ENCODE data around the gene EYA2.

Gene EYA2

DNA sequence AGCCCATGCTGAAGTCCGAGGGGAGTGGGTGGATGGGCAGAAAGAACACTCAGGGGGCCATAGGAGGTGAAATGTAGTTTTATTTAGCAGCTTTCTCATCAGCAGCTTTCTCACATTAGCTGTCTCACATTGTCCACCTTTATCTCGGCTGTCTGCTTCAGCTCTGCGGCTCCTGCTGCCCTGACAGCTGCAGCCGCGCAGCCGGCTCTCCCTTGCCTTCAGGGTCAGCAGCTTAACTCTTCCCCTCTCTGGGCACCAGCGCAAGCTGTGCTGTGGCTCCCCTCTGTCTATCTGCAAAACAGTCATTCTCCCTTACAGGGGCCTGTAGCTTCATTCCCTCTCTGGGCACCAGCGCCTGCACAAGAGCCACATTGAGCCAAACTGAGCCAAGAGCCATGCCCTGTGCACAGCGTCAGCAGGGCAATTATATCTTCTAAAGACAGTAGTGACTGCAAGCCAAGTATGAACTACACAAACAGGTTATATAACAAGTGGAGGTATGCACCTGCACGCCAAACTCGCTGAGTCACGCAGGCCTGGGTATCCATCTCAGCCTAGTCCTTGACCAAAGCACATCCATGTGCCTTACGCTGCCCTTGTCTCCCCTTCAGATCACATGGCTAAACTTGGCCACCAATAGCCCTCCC, 198.8 kb downstream of the EYA2 start:
- no peak overlapping the region for H3K4me3 ChIP-seq (ENCODE audit: low read length, poor library complexity, severe bottlenecking)
- no peaks in the 10 kb centered on the region for H3K9me3 ChIP-seq (ENCODE audit: insufficient read depth, low read depth, low read length)
- H2AFZ ChIP-seq (ENCODE audit: low read length): no peak overlapping the region
- H4K20me1 ChIP-seq (ENCODE audit: insufficient read depth, low read length, poor library complexity, severe bottlenecking): no peaks in the 10 kb centered on the region
- H3K4me1 ChIP-seq (ENCODE audit: insufficient read depth, low read length, poor library complexity, severe bottlenecking): no peaks in the 10 kb centered on the region
- H3K27me3 ChIP-seq (ENCODE audit: insufficient read depth, low read length, poor library complexity, severe bottlenecking): no peaks in the 10 kb centered on the region
- no peaks in the 10 kb centered on the region for H3K36me3 ChIP-seq (ENCODE audit: insufficient read depth, low read length)
- no peak overlapping the region for H3K4me2 ChIP-seq (ENCODE audit: low read depth, low read length, poor library complexity, severe bottlenecking)
- H3K9ac ChIP-seq (ENCODE audit: low read depth, low read length, poor library complexity, severe bottlenecking): no peak overlapping the region
- no peaks in the 10 kb centered on the region for H3K79me2 ChIP-seq (ENCODE audit: insufficient read depth, low read length)
- H3K9me2 ChIP-seq (replicated peaks; ENCODE audit: low read depth, low read length): no peaks in the 10 kb centered on the region
- no peaks in the 10 kb centered on the region for H3F3A ChIP-seq (ENCODE audit: low read depth)
- TF ChIP-seq EZH2phosphoT487 (IDR thresholded peaks at IDR 0.05; ENCODE audit: borderline replicate concordance): no peak
- TF ChIP-seq, protein P1, sequence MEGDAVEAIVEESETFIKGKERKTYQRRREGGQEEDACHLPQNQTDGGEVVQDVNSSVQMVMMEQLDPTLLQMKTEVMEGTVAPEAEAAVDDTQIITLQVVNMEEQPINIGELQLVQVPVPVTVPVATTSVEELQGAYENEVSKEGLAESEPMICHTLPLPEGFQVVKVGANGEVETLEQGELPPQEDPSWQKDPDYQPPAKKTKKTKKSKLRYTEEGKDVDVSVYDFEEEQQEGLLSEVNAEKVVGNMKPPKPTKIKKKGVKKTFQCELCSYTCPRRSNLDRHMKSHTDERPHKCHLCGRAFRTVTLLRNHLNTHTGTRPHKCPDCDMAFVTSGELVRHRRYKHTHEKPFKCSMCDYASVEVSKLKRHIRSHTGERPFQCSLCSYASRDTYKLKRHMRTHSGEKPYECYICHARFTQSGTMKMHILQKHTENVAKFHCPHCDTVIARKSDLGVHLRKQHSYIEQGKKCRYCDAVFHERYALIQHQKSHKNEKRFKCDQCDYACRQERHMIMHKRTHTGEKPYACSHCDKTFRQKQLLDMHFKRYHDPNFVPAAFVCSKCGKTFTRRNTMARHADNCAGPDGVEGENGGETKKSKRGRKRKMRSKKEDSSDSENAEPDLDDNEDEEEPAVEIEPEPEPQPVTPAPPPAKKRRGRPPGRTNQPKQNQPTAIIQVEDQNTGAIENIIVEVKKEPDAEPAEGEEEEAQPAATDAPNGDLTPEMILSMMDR (conservative IDR thresholded peaks at IDR 0.05; ENCODE audit: low read length): no peak

DNA sequence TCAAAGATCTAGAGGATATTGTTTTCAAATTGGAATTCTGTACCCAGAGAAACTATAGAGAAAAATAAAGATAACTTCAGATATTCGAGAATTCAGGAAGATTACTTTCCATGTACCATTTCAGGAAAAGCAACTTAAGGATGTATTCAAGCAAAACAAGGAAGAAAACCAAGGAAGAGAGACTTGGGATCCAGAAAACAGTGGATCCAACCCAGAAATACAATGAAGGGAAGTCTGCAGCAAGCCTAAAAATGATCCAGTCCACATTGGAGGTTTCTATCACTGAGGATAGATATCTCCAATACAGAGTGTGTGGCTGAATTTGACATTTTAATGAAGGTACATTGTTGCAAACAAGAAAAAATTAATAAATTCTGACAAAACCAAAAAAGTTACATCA, 201.0 kb downstream of the EYA2 start:
- no peaks in the 10 kb centered on the region for H3K9me2 ChIP-seq (replicated peaks; ENCODE audit: low read depth, low read length)
- TF ChIP-seq, protein P1 (conservative IDR thresholded peaks at IDR 0.05; ENCODE audit: low read length): no peak
- TF ChIP-seq EZH2phosphoT487 (IDR thresholded peaks at IDR 0.05; ENCODE audit: borderline replicate concordance): no peak

DNA sequence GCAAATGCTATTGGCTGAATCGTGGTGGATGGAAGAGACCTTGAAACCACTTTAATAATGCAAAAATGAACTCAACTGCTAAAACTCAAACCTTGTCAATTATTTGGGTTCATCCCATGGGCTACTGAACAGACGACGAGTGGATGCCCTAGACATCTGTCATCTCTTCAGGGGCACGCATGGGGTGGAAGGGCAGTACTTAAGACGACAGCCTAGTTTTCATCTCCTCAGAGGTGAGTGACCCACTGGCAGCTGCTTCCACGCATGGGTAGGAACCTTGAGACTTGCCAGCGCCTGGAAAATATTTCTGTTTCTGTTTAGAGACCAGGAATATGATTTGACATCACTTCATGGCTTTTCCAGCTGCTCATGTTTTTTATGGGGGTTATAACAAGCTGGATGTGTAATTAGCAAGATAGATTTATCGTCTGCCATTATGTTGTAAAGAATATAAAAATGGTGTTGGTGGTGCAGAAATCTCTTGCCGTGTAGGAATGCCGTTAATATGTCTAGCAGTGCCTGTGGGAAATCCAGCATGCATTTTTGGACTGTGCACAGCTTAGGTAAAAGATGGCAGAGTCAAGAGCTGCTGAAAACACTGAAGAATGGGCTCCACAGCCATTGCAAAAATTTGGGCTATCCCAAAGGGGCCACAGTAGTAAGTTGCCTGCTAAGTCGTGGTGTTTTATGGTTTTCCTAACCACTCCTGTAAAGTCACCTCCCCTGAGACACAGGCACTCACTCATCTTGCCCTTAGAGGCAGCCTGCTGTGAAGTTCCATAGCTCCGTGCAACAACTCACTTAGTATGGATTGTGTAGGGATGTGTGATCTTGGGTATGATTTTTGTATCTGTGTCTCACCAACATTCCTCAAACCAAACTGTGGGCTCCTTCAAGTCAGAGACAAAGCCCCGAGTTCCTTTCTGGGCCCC, 203.3 kb downstream of the EYA2 start:
- H3K4me1 ChIP-seq (ENCODE audit: insufficient read depth, low read length, poor library complexity, severe bottlenecking): no peaks in the 10 kb centered on the region
- H3K36me3 ChIP-seq (ENCODE audit: insufficient read depth, low read length): no peaks in the 10 kb centered on the region
- no peak overlapping the region for H3K9ac ChIP-seq (ENCODE audit: low read depth, low read length, poor library complexity, severe bottlenecking)
- TF ChIP-seq, protein P1 (conservative IDR thresholded peaks at IDR 0.05; ENCODE audit: low read length): no peak
- TF ChIP-seq EZH2phosphoT487 (IDR thresholded peaks at IDR 0.05; ENCODE audit: borderline replicate concordance): no peak
- H3F3A ChIP-seq (ENCODE audit: low read depth): no peaks in the 10 kb centered on the region
- H2AFZ ChIP-seq (ENCODE audit: low read length): no peak overlapping the region
- H4K20me1 ChIP-seq (ENCODE audit: insufficient read depth, low read length, poor library complexity, severe bottlenecking): no peaks in the 10 kb centered on the region
- no peaks in the 10 kb centered on the region for H3K79me2 ChIP-seq (ENCODE audit: insufficient read depth, low read length)
- H3K9me2 ChIP-seq (replicated peaks; ENCODE audit: low read depth, low read length): no peaks in the 10 kb centered on the region
- no peak overlapping the region for H3K4me3 ChIP-seq (ENCODE audit: low read length, poor library complexity, severe bottlenecking)
- no peak overlapping the region for H3K4me2 ChIP-seq (ENCODE audit: low read depth, low read length, poor library complexity, severe bottlenecking)
- H3K27me3 ChIP-seq (ENCODE audit: insufficient read depth, low read length, poor library complexity, severe bottlenecking): no peaks in the 10 kb centered on the region
- no peaks in the 10 kb centered on the region for H3K9me3 ChIP-seq (ENCODE audit: insufficient read depth, low read depth, low read length)

More for the DNA sequence above, 201.0 kb downstream of the EYA2 start:
- H3K27me3 ChIP-seq (ENCODE audit: insufficient read depth, low read length, poor library complexity, severe bottlenecking): no peaks in the 10 kb centered on the region
- H3K9me3 ChIP-seq (ENCODE audit: insufficient read depth, low read depth, low read length): no peaks in the 10 kb centered on the region
- no peaks in the 10 kb centered on the region for H3K36me3 ChIP-seq (ENCODE audit: insufficient read depth, low read length)
- no peak overlapping the region for H3K4me3 ChIP-seq (ENCODE audit: low read length, poor library complexity, severe bottlenecking)
- no peaks in the 10 kb centered on the region for H3K79me2 ChIP-seq (ENCODE audit: insufficient read depth, low read length)
- no peaks in the 10 kb centered on the region for H3K4me1 ChIP-seq (ENCODE audit: insufficient read depth, low read length, poor library complexity, severe bottlenecking)
- H2AFZ ChIP-seq (ENCODE audit: low read length): no peak overlapping the region
- H3F3A ChIP-seq (ENCODE audit: low read depth): no peaks in the 10 kb centered on the region
- H3K4me2 ChIP-seq (ENCODE audit: low read depth, low read length, poor library complexity, severe bottlenecking): no peak overlapping the region
- H3K9ac ChIP-seq (ENCODE audit: low read depth, low read length, poor library complexity, severe bottlenecking): no peak overlapping the region
- no peaks in the 10 kb centered on the region for H4K20me1 ChIP-seq (ENCODE audit: insufficient read depth, low read length, poor library complexity, severe bottlenecking)

Data from Loucy (cell line).